Activated CD4-positive, alpha-beta memory T cell treated with anti-CD3 and anti-CD28 coated beads, Interleukin-2, amount 10 ng/mL, durations not matched to agents 7 days and 5 days (primary cell): ENCODE results near the gene SEC16A. TPM values are rescaled to one million over a fixed set of nuclear protein-coding genes. Genes with fewer than 3 reads are reported as not detected.

ENCODE experiments used
- CTCF ChIA-PET: fragments of 350-600 bp; sonication (Branson Sonifier 250); formaldehyde crosslinking; loops from one replicate; lab custom pipeline; 2021; ENCODE audit warnings: antibody characterized with exemption, inconsistent platforms; lab: Charles Lee
- POLR2A ChIA-PET: fragments of 350-600 bp; sonication (Branson Sonifier 250); formaldehyde crosslinking; loops from one replicate; lab custom pipeline; 2021; ENCODE audit warnings: antibody characterized with exemption; lab: Charles Lee
- DNase-seq: peaks from one replicate; pipeline ENCODE4 v3.0.0-alpha.2; 2020
- H3K27ac Mint-ChIP-seq: one replicate; pipeline ENCODE4 v1.8.0; 2021; ENCODE audit warnings: mild to moderate bottlenecking, mixed read lengths
- H3K27me3 Mint-ChIP-seq: one replicate; pipeline ENCODE4 v1.8.0; 2021; ENCODE audit warnings: mixed read lengths
- H3K36me3 Mint-ChIP-seq: one replicate; pipeline ENCODE4 v1.8.0; 2021; ENCODE audit warnings: low read depth, mixed read lengths
- H3K4me1 Mint-ChIP-seq: one replicate; pipeline ENCODE4 v1.8.0; 2021; ENCODE audit warnings: mixed read lengths
- H3K4me3 Mint-ChIP-seq: one replicate; pipeline ENCODE4 v1.8.0; 2021; ENCODE audit warnings: mild to moderate bottlenecking, mixed read lengths
- H3K9me3 Mint-ChIP-seq: one replicate; pipeline ENCODE4 v1.8.0; 2021; ENCODE audit warnings: mixed read lengths
- total RNA-seq, 2 experiments: library from RNA; stranded (reverse); gene quantifications; one replicate each; pipeline ENCODE4 v1.2.3, GENCODE V29; 2021

SEC16A gene
- total RNA-seq, 2 experiments from 2014 or later: 56.1 to 61.0 TPM

- Mint-ChIP-seq H3K4me1 (no peaks in the 10 kb centered on the region), H3K4me3 (no peak overlapping the region), H3K27me3 (no peaks in the 10 kb centered on the region), H3K27ac (no peak overlapping the region), H3K36me3 (peaks cover 28% of the 10 kb centered on the region), H3K9me3 (no peaks in the 10 kb centered on the region)
- ChIA-PET CTCF (no interaction called here), POLR2A (no interaction called here)
- no peak for DNase-seq
These were observed 31.3 kb upstream of the SEC16A start for GRCh38 chr9:136514022-136514714.

- POLR2A ChIA-PET: no interaction called here
- H3K27me3 Mint-ChIP-seq: no peaks in the 10 kb centered on the region
- CTCF ChIA-PET: no interaction called here
- no peak overlapping the region for H3K4me3 Mint-ChIP-seq
- DNase-seq: no peak
- H3K27ac Mint-ChIP-seq: no peak overlapping the region
- peaks cover 26% of the 10 kb centered on the region for H3K36me3 Mint-ChIP-seq
- no peaks in the 10 kb centered on the region for H3K4me1 Mint-ChIP-seq
- H3K9me3 Mint-ChIP-seq: no peaks in the 10 kb centered on the region
These were observed 30.4 kb upstream of the SEC16A start for GRCh38 chr9:136513191-136513590.

GRCh38 chr9:136512651-136513071, 29.8 kb upstream of the SEC16A start:
- Mint-ChIP-seq H3K9me3 (no peaks in the 10 kb centered on the region), H3K4me1 (no peaks in the 10 kb centered on the region), H3K27me3 (no peaks in the 10 kb centered on the region), H3K4me3 (no peak overlapping the region), H3K27ac (no peak overlapping the region), H3K36me3 (peaks cover 28% of the 10 kb centered on the region)
- ChIA-PET CTCF (no interaction called here), POLR2A (no interaction called here)
- peak; percentile 35 for DNase-seq

GRCh38 chr9:136511670-136512592, 29.1 kb upstream of the SEC16A start:
- ChIA-PET POLR2A (no interaction called here), CTCF (no interaction called here)
- Mint-ChIP-seq H3K9me3 (no peaks in the 10 kb centered on the region), H3K36me3 (peaks cover 28% of the 10 kb centered on the region), H3K27ac (no peak overlapping the region), H3K4me1 (no peaks in the 10 kb centered on the region), H3K27me3 (no peaks in the 10 kb centered on the region), H3K4me3 (no peak overlapping the region)
- DNase-seq: no peak

GRCh38 chr9:136511144-136511669, 28.4 kb upstream of the SEC16A start:
- ChIA-PET CTCF (no interaction called here), POLR2A (no interaction called here)
- no peak overlapping the region for H3K4me3 Mint-ChIP-seq
- no peak for DNase-seq
- no peaks in the 10 kb centered on the region for H3K4me1 Mint-ChIP-seq
- no peaks in the 10 kb centered on the region for H3K9me3 Mint-ChIP-seq
- peaks cover 23% of the 10 kb centered on the region for H3K36me3 Mint-ChIP-seq
- H3K27me3 Mint-ChIP-seq: no peaks in the 10 kb centered on the region
- H3K27ac Mint-ChIP-seq: no peak overlapping the region

- ChIA-PET CTCF (no interaction called here), POLR2A (no interaction called here)
- no peaks in the 10 kb centered on the region for H3K4me1 Mint-ChIP-seq
- H3K4me3 Mint-ChIP-seq: no peak overlapping the region
- H3K9me3 Mint-ChIP-seq: no peaks in the 10 kb centered on the region
- no peak overlapping the region for H3K27ac Mint-ChIP-seq
- H3K27me3 Mint-ChIP-seq: no peaks in the 10 kb centered on the region
- DNase-seq: no peak
- H3K36me3 Mint-ChIP-seq: peaks cover 19% of the 10 kb centered on the region
These were observed 27.7 kb upstream of the SEC16A start for GRCh38 chr9:136510561-136510960.

GRCh38 chr9:136509549-136509948, 26.7 kb upstream of the SEC16A start:
- no peaks in the 10 kb centered on the region for H3K27me3 Mint-ChIP-seq
- H3K27ac Mint-ChIP-seq: no peak overlapping the region
- CTCF ChIA-PET: interaction anchor here (1.0 kb wide), 1 partner anchor 19 kb away, joined by 3 read pairs; no protein-coding TSS in a partner anchor
- no peak for DNase-seq
- H3K4me3 Mint-ChIP-seq: no peak overlapping the region
- POLR2A ChIA-PET: interaction anchor here (0.8 to 1.4 kb wide), 2 partner anchors 12 to 29 kb away, joined by 3 read pairs; no protein-coding TSS in a partner anchor
- no peaks in the 10 kb centered on the region for H3K9me3 Mint-ChIP-seq
- no peaks in the 10 kb centered on the region for H3K4me1 Mint-ChIP-seq
- peaks cover 21% of the 10 kb centered on the region for H3K36me3 Mint-ChIP-seq

- ChIA-PET CTCF (interaction anchor here (1.0 kb wide), 1 partner anchor 19 kb away, joined by 3 read pairs; no protein-coding TSS in a partner anchor), POLR2A (interaction anchor here (0.8 to 1.4 kb wide), 2 partner anchors 11 to 30 kb away, joined by 3 read pairs; no protein-coding TSS in a partner anchor)
- Mint-ChIP-seq H3K27me3 (no peaks in the 10 kb centered on the region), H3K9me3 (no peaks in the 10 kb centered on the region), H3K4me3 (no peak overlapping the region), H3K36me3 (peaks cover 18% of the 10 kb centered on the region), H3K27ac (no peak overlapping the region), H3K4me1 (no peaks in the 10 kb centered on the region)
- DNase-seq: no peak
These were observed 26.1 kb upstream of the SEC16A start for GRCh38 chr9:136508729-136509500.

- H3K27me3 Mint-ChIP-seq: no peaks in the 10 kb centered on the region
- no peaks in the 10 kb centered on the region for H3K9me3 Mint-ChIP-seq
- ChIA-PET CTCF (interaction anchor here (0.6 kb wide), 1 partner anchor 611 kb away, joined by 3 read pairs; no protein-coding TSS in a partner anchor), POLR2A (interaction anchor here (1.4 kb wide), 1 partner anchor 10 kb away, joined by 3 read pairs; no protein-coding TSS in a partner anchor)
- no peak overlapping the region for H3K4me3 Mint-ChIP-seq
- peaks cover 15% of the 10 kb centered on the region for H3K36me3 Mint-ChIP-seq
- H3K4me1 Mint-ChIP-seq: no peaks in the 10 kb centered on the region
- no peak for DNase-seq
- no peak overlapping the region for H3K27ac Mint-ChIP-seq
These were observed 25.1 kb upstream of the SEC16A start for GRCh38 chr9:136507992-136508375.

GRCh38 chr9:136507221-136507991, 24.6 kb upstream of the SEC16A start:
- H3K27ac Mint-ChIP-seq: no peak overlapping the region
- DNase-seq: no peak
- CTCF ChIA-PET: interaction anchor here (0.6 kb wide), 1 partner anchor 612 kb away, joined by 3 read pairs; no protein-coding TSS in a partner anchor
- no peak overlapping the region for H3K4me3 Mint-ChIP-seq
- H3K4me1 Mint-ChIP-seq: no peaks in the 10 kb centered on the region
- no peaks in the 10 kb centered on the region for H3K9me3 Mint-ChIP-seq
- H3K27me3 Mint-ChIP-seq: no peaks in the 10 kb centered on the region
- POLR2A ChIA-PET: no interaction called here
- peaks cover 20% of the 10 kb centered on the region for H3K36me3 Mint-ChIP-seq

- DNase-seq: no peak
- no peaks in the 10 kb centered on the region for H3K27me3 Mint-ChIP-seq
- no peaks in the 10 kb centered on the region for H3K4me1 Mint-ChIP-seq
- CTCF ChIA-PET: no interaction called here
- no peaks in the 10 kb centered on the region for H3K9me3 Mint-ChIP-seq
- POLR2A ChIA-PET: no interaction called here
- no peak overlapping the region for H3K27ac Mint-ChIP-seq
- peaks cover 20% of the 10 kb centered on the region for H3K36me3 Mint-ChIP-seq
- H3K4me3 Mint-ChIP-seq: no peak overlapping the region
These were observed 23.6 kb upstream of the SEC16A start for GRCh38 chr9:136506425-136506824.
